Jurkat, Clone E6-1 (cell line): ENCODE data around the gene FADS1.

Experiments
- DNase-seq: peaks from one replicate; pipeline ENCODE4 v3.0.0-alpha.2; 2011; ENCODE audit warnings: low read depth, low spot score
- H3K4me3 ChIP-seq: 2 replicates; pipeline ENCODE4 v1.5.1; 2011; ENCODE audit warnings: mild to moderate bottlenecking, low read length, control low read depth, moderate library complexity

Gene FADS1

GRCh38 chr11:61828629-61829407 is 12.0 kb upstream of the FADS1 start:
- no peak for DNase-seq
- peak overlapping the region; percentile 97 for H3K4me3 ChIP-seq

GRCh38 chr11:61828379-61828628 is 11.5 kb upstream of the FADS1 start:
- no peak for DNase-seq
- H3K4me3 ChIP-seq, result peak overlapping the region; percentile 97

- peak within 1 kb of the TSS; percentile 97 for H3K4me3 ChIP-seq
- peak; percentile 93 for DNase-seq
Measured at GRCh38 chr11:61827571-61828378, 11.0 kb upstream of the FADS1 start, which contains the start of gene FADS2. FADS2 (plus strand) TSS chr11:61828300; CDS start chr11:61828391, 91 bp downstream.

GRCh38 chr11:61826930-61827570 is 10.2 kb upstream of the FADS1 start:
- DNase-seq, result no peak

GRCh38 chr11:61820174-61820573 is 3.4 kb upstream of the FADS1 start:
- DNase-seq, result no peak
- H3K4me3 ChIP-seq, result no peak overlapping the region

More at GRCh38 chr11:61826930-61827570, 10.2 kb upstream of the FADS1 start:
- H3K4me3 ChIP-seq, result peak overlapping the region; percentile 97

- DNase-seq, result no peak
- peak overlapping the region; percentile 94 for H3K4me3 ChIP-seq
Measured at GRCh38 chr11:61817471-61818202, 834 bp upstream of the FADS1 start.

GRCh38 chr11:61815790-61816735 is 740 bp downstream of the FADS1 start:
- H3K4me3 ChIP-seq, result peak overlapping the region; percentile 94
- DNase-seq, result no peak

GRCh38 chr11:61814958-61815789 is 1.6 kb downstream of the FADS1 start:
- H3K4me3 ChIP-seq, result peak overlapping the region; percentile 94
- DNase-seq, result no peak

- no peak for DNase-seq
- peak overlapping the region; percentile 94 for H3K4me3 ChIP-seq
Measured at GRCh38 chr11:61814247-61814957, 2.4 kb downstream of the FADS1 start.

- DNase-seq, result no peak
- H3K4me3 ChIP-seq, result no peak overlapping the region
Measured at GRCh38 chr11:61812736-61813411, 3.9 kb downstream of the FADS1 start.

GRCh38 chr11:61811831-61812230 is 5.0 kb downstream of the FADS1 start:
- H3K4me3 ChIP-seq, result no peak overlapping the region
- DNase-seq, result no peak

- DNase-seq, result no peak
- H3K4me3 ChIP-seq, result no peak overlapping the region
Measured at GRCh38 chr11:61810671-61811175, 6.1 kb downstream of the FADS1 start.

GRCh38 chr11:61806785-61807184 is 10.0 kb downstream of the FADS1 start:
- H3K4me3 ChIP-seq, result no peak overlapping the region
- no peak for DNase-seq

- H3K4me3 ChIP-seq, result no peak overlapping the region
Measured at GRCh38 chr11:61805146-61805545, 11.7 kb downstream of the FADS1 start.

GRCh38 chr11:61803889-61804647 is 12.7 kb downstream of the FADS1 start:
- H3K4me3 ChIP-seq, result no peak overlapping the region
- no peak for DNase-seq

More at GRCh38 chr11:61805146-61805545, 11.7 kb downstream of the FADS1 start:
- no peak for DNase-seq
